ENCODE data around the gene FANK1.

FANK1 gene

DNA sequence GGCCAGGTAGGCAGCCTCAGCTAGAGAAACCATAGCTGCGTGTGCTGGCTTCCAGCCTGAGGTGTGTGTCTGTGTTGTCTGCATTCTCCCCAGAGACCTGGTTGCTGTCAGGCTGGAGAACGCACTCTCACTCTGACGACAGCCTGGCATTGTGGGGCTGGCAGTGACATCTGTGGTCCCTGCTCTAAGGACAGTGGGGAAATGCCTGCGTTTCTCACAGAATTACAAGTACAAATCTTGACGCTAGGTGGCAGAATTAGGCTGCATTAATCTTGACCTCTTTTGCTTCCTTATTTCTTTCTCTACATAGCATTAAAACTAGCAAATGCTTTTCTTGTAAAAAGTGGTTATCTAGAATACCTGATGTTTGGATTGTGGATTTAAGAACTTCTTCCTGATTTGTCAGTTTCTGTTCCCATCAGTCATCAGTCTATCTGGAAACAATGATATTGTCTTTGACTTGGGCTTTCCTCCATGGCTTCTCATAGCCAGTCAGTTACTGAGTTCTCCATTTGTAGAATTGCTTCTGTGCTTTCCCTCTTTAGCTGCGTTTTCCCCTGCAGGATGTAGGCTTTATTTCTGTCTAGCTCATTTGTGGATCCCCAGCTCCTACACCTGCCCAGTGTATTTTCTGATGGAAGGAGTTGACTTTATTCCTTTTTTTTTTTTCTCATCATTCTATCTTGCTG lies 86.0 kb downstream of the FANK1 start:
- H3K36me3 ChIP-seq = no peaks in the 10 kb centered on the region
- H3K4me1 ChIP-seq = no peaks in the 10 kb centered on the region
- no peak overlapping the region for H3K4me3 ChIP-seq (ENCODE audit: low read depth, low read length)
- TF ChIP-seq, protein P1, sequence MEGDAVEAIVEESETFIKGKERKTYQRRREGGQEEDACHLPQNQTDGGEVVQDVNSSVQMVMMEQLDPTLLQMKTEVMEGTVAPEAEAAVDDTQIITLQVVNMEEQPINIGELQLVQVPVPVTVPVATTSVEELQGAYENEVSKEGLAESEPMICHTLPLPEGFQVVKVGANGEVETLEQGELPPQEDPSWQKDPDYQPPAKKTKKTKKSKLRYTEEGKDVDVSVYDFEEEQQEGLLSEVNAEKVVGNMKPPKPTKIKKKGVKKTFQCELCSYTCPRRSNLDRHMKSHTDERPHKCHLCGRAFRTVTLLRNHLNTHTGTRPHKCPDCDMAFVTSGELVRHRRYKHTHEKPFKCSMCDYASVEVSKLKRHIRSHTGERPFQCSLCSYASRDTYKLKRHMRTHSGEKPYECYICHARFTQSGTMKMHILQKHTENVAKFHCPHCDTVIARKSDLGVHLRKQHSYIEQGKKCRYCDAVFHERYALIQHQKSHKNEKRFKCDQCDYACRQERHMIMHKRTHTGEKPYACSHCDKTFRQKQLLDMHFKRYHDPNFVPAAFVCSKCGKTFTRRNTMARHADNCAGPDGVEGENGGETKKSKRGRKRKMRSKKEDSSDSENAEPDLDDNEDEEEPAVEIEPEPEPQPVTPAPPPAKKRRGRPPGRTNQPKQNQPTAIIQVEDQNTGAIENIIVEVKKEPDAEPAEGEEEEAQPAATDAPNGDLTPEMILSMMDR (IDR thresholded peaks at IDR 0.05; ENCODE audit: low read depth, low read length) = peak; percentile 63
- H3K9me3 ChIP-seq = no peaks in the 10 kb centered on the region
- DNase-seq = peak; percentile 75
- H3K27me3 ChIP-seq = no peaks in the 10 kb centered on the region

DNA sequence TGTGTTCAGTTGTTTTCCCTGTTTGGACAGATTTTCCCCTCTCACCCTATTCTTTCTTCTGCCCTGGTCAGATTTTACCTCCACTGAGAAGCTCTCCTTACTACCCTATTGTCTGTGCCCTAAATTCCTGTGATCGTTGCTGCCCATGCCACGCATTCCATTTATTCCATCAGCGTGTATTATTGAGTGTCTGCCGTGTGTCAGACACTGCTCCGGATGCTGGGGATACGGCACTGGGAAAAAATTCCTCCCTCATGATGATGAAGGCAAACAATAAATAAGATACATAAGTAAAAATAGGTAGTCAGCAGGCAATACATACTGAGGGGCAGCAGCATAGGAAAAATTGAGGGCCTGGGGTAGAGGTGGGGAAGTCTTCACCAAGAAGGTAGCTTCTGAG lies 86.8 kb downstream of the FANK1 start:
- Histone ChIP-seq H3K9me3 (no peaks in the 10 kb centered on the region), H3K36me3 (no peaks in the 10 kb centered on the region), H3K4me3 (ENCODE audit: low read depth, low read length) (no peak overlapping the region), H3K4me1 (no peaks in the 10 kb centered on the region), H3K27me3 (no peaks in the 10 kb centered on the region)
- no peak for DNase-seq
- TF ChIP-seq, protein P1 (IDR thresholded peaks at IDR 0.05; ENCODE audit: low read depth, low read length) = no peak

DNA sequence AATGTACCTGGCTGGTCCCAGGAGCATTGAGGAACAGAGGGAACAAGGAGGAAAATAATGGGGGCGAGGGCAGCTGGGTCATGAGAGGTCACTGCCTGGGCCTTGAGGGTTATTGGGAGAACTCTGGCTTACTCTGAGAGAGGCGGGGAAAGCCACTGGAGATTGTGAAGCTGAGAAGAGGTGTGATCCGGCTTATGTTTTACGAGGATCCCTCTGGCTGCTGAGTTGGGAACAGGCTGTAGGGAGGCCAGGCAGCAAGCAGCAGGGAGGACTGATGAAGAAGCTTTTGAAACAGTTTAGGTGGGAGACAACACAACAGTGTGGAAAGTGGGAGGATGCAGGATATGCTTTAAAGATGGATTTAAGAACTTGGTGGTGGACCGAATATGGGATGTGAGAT lies 87.3 kb downstream of the FANK1 start:
- TF ChIP-seq, protein P1 (IDR thresholded peaks at IDR 0.05; ENCODE audit: low read depth, low read length) = no peak
- Histone ChIP-seq H3K9me3 (no peaks in the 10 kb centered on the region), H3K4me1 (no peaks in the 10 kb centered on the region), H3K27me3 (no peaks in the 10 kb centered on the region), H3K36me3 (no peaks in the 10 kb centered on the region), H3K4me3 (ENCODE audit: low read depth, low read length) (no peak overlapping the region)
- DNase-seq = no peak

DNA sequence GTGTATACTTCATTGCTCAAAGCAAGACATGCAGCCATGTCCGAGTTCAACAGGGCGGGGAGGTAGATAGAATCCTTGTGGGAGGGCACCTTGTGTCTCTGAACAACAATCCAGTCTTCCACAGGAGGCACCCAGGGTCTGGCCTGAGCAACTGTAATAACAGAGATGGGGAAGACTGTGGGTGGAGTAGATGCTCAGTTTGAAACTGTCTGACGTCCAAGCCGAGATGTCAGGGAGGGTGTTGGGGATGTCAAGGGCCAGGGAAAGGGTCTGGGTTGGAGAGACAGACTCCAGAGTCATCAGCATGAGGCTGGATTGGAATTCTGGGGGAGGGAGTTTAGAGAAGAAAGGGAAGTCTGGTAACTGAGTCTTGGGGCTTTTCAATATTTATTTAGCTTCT lies 88.0 kb downstream of the FANK1 start:
- Histone ChIP-seq H3K36me3 (no peaks in the 10 kb centered on the region), H3K4me1 (no peaks in the 10 kb centered on the region)
- TF ChIP-seq, protein P1 (IDR thresholded peaks at IDR 0.05; ENCODE audit: low read depth, low read length) = no peak

DNA sequence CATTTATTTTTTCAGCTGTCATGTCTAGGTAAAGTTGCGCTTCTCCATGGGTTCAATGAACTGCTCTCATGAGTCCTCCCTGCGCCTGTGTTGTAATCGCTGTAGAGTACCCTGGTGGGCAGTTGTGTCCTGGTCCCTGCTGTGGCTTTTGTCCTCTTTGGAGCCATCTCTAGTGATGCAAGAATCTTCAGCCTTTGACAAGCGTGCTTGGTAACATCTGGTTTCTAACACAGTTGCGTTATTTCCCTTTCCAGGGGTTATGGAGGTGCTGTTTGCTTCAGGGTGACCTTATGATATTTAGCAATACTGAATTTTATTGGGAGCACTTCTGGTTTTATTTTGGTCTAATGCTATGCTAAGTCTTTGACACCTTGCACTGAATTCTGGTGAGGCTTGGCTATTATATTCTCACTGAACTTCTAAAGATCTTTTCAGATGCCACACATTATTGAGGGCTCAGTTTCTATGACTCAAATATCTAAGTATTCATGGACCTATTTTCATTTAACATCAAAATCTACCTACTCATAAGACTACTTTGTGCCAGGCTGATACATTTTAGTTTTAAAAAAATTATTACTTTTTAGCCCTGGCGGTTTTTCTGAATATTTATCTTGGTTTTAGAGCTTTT lies 88.6 kb downstream of the FANK1 start:
- H3K36me3 ChIP-seq = no peaks in the 10 kb centered on the region
- no peak overlapping the region for H3K4me3 ChIP-seq (ENCODE audit: low read depth, low read length)
- TF ChIP-seq, protein P1 (IDR thresholded peaks at IDR 0.05; ENCODE audit: low read depth, low read length) = no peak
- H3K27me3 ChIP-seq = no peaks in the 10 kb centered on the region
- no peaks in the 10 kb centered on the region for H3K4me1 ChIP-seq
- DNase-seq = no peak
- H3K9me3 ChIP-seq = no peaks in the 10 kb centered on the region

More for the DNA sequence above, 88.0 kb downstream of the FANK1 start:
- no peaks in the 10 kb centered on the region for H3K9me3 ChIP-seq
- no peaks in the 10 kb centered on the region for H3K27me3 ChIP-seq
- no peak overlapping the region for H3K4me3 ChIP-seq (ENCODE audit: low read depth, low read length)
- DNase-seq = no peak

DNA sequence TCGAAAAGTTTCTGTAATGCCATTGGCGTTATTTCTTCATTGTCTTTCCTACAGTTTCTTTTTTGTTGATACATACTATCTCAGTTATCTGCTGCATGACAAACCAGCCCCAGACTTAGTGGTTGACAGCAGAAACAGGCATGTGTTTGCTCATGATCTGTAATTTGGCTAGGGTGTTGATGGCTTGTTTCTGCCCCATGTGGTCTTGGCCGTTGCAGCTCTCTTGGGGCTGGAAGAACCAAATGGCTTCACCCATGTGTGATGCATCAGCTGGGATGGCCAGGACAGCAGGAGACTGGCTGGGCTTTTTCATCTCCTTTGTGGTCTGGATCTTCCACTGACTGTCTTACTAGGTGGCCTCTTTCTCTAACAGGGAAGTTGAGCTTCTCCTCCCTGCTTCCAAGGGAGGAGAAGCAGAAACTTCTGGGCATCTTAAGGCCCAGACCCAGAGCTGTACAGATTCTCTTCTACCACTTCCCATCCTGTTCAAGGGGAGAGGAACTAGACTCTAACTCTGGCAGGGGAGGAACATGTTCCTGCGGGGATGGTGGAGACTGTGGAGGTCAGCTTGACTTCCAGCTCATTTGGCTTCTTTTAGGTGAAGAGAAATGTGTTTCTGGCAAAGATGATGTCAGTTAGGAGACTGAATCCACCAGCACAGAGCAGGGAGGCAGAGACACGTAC lies 89.3 kb downstream of the FANK1 start:
- no peak for DNase-seq
- Histone ChIP-seq H3K9me3 (no peaks in the 10 kb centered on the region), H3K36me3 (no peaks in the 10 kb centered on the region), H3K4me1 (no peaks in the 10 kb centered on the region), H3K4me3 (ENCODE audit: low read depth, low read length) (no peak overlapping the region), H3K27me3 (no peaks in the 10 kb centered on the region)
- TF ChIP-seq, protein P1 (IDR thresholded peaks at IDR 0.05; ENCODE audit: low read depth, low read length) = no peak
